ENCODE data around the gene PCDHB13.
"Not testable (repeated sequence)": the region's sequence is repeated elsewhere in the genome, so short reads cannot be mapped to it uniquely, and the experiment has no call there.

Gene PCDHB13

GRCh38 chr5:141213656-141214339 is at the start of gene PCDHB13:
Gene PCDHB13 (plus strand): TSS chr5:141213919. CDS start chr5:141214124, 205 bp downstream.
- DNase-seq: not testable (repeated sequence)

GRCh38 chr5:141172381-141173204 is 41.1 kb upstream of the PCDHB13 start, which contains the start of gene PCDHB7:
Gene PCDHB7 (plus strand): TSS chr5:141172644. CDS start chr5:141172836, 192 bp downstream.
- DNase-seq: no peak

GRCh38 chr5:141174291-141175104 is 39.2 kb upstream of the PCDHB13 start:
- not testable (repeated sequence) for DNase-seq

DNA sequence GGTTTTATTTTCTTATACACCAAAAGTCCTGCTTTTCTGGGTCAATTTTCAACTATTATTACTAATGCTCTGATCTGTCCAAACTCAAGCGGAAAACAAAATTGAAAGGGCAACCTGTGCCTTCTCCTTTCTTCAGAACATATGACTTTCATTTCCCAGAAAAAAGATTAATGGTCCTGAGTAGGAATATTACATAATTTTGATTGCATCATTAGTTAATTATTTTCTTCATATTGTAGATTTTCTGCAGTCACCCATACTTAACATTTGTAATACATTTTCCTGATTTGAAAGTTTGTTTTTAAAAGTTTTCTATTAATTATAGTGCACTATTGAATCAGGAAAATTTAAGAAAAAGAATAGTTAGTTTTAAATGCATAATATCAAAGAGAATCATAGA is 37.8 kb upstream of the PCDHB13 start:
- no peak for DNase-seq

DNA sequence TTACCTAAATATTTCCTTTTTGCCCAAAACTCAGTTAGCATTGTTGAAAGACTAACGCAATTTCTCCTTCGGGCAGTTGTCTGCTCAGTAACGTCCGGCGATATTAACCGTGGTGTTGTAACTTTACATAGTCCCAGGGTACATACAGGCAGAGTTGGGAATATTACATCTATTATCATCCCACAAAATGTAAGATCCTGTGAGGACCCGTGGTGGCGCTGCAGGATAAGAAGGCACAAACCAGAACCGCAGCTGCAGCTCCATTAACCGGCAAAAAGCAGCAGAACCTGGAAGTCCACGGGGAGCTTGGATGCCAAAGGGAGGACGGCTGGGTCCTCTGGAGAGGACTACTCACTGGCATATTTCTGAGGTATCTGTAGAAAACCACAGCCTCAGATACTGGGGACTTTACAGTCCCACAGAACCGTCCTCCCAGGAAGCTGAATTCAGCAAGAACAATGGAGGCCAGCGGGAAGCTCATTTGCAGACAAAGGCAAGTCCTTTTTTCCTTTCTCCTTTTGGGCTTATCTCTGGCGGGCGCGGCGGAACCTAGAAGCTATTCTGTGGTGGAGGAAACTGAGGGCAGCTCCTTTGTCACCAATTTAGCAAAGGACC is 36.0 kb upstream of the PCDHB13 start, which contains the start of gene PCDHB8:
Gene PCDHB8 (plus strand): TSS at position 214 of the 615 bp plus-strand sequence. CDS start 245 bp downstream, at position 459.
- not testable (repeated sequence) for DNase-seq

GRCh38 chr5:141179371-141179770 is 34.3 kb upstream of the PCDHB13 start:
- DNase-seq: not testable (repeated sequence)

DNA sequence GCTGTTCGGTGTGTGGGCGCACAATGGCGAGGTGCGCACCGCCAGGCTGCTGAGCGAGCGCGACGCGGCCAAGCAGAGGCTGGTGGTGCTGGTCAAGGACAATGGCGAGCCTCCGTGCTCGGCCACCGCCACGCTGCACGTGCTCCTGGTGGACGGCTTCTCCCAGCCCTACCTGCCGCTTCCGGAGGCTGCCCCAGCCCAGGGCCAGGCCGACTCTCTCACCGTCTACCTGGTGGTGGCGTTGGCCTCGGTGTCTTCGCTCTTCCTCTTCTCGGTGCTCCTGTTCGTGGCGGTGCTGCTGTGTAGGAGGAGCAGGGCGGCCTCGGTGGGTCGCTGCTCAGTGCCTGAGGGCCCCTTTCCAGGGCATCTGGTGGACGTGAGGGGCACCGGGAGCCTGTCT is 33.8 kb upstream of the PCDHB13 start:
- DNase-seq: not testable (repeated sequence)

GRCh38 chr5:141180313-141180712 is 33.4 kb upstream of the PCDHB13 start:
- DNase-seq: no peak

DNA sequence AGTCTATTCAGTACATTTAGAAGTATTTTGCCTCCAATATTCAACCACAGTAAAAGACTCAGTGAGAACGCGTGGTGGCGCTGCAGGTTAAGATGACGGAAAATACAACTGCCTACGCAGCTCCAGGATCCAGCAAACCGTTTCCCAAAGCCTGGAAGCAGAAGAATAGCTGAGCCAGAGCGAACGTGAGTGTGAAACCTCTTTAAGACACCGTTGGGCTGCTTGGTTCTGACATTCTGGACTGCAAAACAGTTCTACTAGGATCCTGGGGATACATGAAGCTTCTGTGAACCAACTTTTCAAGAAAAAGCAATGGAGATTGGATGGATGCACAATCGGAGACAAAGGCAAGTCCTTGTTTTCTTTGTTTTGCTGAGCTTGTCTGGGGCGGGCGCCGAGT is 31.5 kb upstream of the PCDHB13 start, which contains the start of gene PCDHB16:
Gene PCDHB16 (plus strand): TSS at position 140 of the 400 bp plus-strand sequence. CDS start 173 bp downstream, at position 313.
- no peak for DNase-seq

DNA sequence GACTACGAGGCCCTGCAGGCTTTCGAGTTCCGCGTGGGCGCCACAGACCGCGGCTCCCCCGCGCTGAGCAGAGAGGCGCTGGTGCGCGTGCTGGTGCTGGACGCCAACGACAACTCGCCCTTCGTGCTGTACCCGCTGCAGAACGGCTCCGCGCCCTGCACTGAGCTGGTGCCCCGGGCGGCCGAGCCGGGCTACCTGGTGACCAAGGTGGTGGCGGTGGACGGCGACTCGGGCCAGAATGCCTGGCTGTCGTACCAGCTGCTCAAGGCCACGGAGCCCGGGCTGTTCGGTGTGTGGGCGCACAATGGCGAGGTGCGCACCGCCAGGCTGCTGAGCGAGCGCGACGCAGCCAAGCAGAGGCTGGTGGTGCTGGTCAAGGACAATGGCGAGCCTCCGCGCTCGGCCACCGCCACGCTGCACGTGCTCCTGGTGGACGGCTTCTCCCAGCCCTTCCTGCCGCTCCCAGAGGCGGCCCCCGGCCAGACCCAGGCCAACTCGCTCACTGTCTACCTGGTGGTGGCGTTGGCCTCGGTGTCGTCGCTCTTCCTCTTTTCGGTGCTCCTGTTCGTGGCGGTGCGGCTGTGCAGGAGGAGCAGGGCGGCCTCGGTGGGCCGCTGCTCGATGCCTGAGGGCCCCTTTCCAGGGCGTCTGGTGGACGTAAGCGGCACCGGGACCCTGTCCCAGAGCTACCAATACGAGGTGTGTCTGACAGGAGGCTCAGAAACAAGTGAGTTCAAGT is 29.4 kb upstream of the PCDHB13 start:
- DNase-seq: not testable (repeated sequence)

GRCh38 chr5:141186897-141187512 is 26.7 kb upstream of the PCDHB13 start, which contains the start of gene PCDHB9:
Gene PCDHB9 (plus strand): TSS chr5:141187161. CDS start chr5:141187319, 158 bp downstream.
- DNase-seq: no peak

GRCh38 chr5:141188682-141189081 is 25.0 kb upstream of the PCDHB13 start:
- not testable (repeated sequence) for DNase-seq

- DNase-seq: not testable (repeated sequence)
Observed at GRCh38 chr5:141189131-141189530, 24.6 kb upstream of the PCDHB13 start.

DNA sequence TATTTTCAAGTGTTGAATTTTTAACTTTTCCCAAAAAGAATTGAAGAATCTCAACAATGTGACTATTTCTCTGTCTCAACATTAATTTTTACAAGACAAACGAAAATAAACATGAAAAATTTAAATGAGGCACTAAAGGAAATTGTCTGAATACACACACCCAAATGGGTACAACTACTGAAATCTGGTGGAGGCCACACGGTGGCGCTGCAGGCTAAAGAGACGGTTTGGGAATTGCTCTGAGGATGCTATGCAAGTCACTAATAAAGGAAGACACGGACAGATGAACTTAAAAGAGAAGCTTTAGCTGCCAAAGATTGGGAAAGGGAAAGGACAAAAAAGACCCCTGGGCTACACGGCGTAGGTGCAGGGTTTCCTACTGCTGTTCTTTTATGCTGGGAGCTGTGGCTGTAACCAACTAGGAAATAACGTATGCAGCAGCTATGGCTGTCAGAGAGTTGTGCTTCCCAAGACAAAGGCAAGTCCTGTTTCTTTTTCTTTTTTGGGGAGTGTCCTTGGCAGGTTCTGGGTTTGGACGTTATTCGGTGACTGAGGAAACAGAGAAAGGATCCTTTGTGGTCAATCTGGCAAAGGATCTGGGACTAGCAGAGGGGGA is 21.5 kb upstream of the PCDHB13 start, which contains the start of gene PCDHB10:
Gene PCDHB10 (plus strand): TSS at position 244 of the 616 bp plus-strand sequence. CDS start 200 bp downstream, at position 444.
- no peak for DNase-seq

DNA sequence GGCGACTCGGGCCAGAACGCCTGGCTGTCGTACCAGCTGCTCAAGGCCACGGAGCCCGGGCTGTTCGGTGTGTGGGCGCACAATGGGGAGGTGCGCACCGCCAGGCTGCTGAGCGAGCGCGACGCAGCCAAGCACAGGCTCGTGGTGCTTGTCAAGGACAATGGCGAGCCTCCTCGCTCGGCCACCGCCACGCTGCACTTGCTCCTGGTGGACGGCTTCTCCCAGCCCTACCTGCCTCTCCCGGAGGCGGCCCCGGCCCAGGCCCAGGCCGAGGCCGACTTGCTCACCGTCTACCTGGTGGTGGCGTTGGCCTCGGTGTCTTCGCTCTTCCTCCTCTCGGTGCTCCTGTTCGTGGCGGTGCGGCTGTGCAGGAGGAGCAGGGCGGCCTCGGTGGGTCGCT is 19.4 kb upstream of the PCDHB13 start:
- DNase-seq: not testable (repeated sequence)

DNA sequence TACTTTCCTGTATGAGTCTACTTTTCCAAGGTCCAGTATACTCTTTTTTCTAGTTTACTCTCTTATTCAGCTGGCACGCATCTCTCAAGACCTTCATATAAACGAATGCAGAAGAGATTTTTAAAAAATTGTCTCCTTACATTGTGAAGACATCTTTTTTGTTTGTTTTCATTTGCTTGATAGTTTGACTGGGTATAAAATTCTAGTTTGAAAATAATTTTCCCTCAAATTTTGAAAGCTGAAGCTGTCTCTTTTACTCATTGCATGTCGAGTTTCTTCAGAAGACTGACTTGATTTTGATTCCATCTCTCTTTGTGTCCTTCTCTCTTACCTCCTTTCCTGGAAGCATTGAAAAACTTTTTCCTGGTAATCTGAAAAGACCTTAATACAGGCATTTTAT is 17.4 kb upstream of the PCDHB13 start:
- DNase-seq: no peak

DNA sequence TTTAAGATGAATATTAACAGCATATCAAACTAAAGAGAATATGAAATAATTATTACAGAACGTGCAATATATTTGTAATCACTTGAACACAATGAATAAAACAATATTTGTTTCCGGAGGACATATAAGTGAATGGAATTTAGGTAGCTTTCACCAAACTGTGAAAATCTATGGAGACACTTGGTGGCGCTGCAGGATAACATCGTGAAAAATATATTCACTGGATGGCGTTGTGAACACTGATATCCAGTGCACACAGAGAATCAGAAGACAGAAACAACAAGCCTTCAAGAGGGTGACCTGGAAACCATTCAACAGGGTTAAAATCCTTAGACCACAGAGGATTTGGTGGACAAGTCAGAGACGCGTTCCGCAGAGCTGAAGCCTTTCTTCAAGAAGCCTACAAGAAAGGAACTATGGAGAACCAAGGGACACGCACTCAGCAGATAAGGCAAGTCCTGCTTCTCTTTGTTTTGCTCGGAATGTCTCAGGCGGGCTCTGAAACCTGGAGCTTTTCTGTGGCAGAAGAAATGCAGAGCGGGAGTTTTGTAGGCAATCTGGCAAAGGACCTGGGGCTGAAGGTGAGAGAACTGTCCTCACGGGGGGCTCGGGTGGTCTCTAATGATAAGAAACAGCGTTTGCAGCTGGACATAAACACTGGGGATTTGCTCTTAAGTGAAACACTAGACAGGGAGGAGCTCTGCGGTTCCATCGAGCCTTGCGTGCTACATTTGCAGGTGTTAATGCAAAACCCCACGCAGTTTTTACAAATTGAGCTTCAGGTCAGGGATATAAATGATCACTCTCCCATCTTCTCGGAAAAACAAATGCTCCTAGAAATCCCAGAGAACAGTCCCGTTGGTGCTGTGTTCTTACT is 14.1 kb upstream of the PCDHB13 start, which contains the start of gene PCDHB11:
Gene PCDHB11 (plus strand): TSS at position 269 of the 877 bp plus-strand sequence. CDS start 148 bp downstream, at position 417.
- no peak for DNase-seq

GRCh38 chr5:141201126-141201525 is 12.6 kb upstream of the PCDHB13 start:
- not testable (repeated sequence) for DNase-seq

DNA sequence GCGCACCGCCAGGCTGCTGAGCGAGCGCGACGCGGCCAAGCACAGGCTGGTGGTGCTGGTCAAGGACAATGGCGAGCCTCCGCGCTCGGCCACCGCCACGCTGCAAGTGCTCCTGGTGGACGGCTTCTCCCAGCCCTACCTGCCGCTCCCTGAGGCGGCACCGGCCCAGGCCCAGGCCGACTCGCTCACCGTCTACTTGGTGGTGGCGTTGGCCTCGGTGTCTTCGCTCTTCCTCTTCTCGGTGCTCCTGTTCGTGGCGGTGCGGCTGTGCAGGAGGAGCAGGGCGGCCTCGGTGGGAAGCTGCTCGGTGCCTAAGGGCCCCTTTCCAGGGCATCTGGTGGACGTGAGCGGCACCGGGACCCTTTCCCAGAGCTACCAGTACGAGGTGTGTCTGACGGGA is 12.1 kb upstream of the PCDHB13 start:
- DNase-seq: not testable (repeated sequence)
